Measurements from ENCODE around the gene SEC22B.
"Not testable (repeated sequence)": the region's sequence is repeated elsewhere in the genome, so short reads cannot be mapped to it uniquely, and the experiment has no call there.

Gene SEC22B
- total RNA-seq: 47.8 to 63.2 (median 54.7) reads per million in 4 donors

DNA sequence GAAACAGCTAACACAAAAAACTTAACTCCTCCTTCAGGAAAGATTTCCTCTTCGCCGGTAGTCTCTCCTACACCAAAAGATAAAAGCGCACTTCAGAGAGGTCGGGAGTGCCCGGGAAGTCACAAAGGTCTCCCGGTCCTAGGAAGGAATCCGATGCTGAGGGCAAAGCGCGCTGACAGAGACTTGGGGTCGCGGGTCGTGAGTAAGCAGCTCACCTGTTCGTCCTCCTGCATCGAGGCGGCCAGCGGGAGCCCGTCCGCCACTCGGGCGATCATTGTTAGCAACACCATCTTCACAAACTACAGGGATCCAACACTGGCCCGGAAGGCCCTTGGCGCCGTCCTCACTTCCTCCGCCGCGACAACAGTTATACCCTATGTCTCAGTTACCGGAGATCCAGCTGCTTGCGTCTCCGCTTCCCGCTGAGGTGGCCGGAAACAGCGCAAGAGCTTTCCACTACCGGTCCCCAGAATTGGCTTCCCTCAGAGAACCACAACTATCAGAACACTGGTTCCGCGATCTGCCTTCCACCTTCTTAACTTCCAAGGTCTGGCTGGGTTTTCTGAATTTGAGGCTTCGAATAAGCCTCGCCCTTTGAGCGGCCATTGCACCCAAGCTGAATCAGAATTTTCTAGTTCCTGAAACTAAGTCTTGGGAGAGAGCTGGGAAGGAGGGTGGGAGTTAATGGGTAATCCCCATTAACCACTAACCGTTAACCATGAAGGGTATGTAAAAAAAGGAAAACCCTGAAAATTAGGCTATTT, at the start of gene SEC22B:
TSS of gene SEC22B (minus strand) at position 429 of the 764 bp plus-strand sequence. CDS start at position 290, 139 bp downstream.
- DNase-seq: peak; percentile 72 to 95 (median 83)

DNA sequence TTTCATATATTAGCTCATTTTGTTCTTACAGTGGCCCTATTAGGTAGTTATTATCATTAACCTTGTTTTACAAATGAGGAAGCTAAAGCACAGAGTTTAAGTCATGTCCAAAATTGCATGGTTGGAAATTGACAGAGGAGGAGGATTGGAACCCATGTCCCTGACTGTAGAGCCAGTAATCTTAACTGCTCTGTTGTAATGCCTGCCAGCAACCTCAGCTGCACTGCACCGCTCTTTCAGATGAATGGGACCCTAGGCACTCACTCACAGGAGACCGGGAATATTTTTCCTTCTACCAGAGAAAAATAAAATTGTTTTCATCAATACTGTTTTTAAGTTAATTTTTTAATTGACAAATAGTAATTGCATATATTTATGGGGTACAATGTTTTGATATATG, 41.6 kb upstream of the SEC22B start:
- DNase-seq: not testable (repeated sequence)

DNA sequence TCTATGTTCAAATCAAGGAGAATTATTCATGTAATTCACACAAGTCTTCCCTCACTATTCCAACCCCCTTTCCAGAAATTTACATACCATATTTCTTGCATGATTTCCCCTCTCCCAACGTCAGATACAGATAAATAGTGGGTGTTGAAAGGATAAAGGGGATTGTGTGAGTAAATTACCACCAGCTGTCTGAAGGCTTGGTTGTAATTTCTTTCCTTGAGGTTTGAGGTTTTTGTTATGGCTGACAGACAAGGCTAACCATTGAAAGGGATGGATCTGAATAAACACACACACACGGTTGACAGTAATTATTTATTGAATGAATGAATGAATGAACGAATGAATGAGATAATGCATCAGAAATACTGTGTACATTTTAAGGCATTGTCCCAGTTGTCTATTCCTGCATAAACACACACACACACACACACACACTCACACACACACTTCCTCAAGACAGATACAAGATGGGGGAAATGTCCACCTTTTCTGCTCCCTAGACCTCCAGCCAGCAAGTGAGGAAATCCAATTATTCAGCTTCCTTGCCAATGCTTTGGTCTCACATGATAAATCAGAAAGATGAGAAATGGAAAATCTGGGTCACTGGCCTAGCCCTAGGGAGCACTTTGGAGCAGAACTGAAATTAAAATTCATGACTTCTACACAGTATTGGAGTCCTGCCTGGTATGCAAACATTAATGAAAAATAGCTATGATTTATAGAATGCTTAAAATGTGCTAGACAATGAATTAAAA, 41.0 kb upstream of the SEC22B start:
- DNase-seq: not testable (repeated sequence)

DNA sequence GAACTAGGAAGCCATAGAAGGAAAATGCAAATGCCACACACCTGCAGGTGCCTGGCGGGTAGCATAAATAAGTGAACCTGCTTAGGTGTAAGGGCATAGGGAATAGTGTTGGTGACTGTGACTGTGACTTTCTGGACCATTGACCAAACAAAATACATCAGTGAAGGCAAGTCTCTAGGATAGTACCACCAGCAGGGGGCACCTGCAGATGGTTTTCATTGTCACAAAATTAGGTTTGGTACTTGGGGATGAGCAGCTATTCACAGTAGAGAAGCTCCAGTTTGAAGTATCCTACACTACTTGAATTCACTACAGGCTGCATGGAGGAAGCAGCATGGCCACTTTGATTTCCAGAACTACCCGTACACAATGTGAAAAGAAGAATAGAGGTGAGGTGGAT, 37.3 kb upstream of the SEC22B start:
- not testable (repeated sequence) for DNase-seq

DNA sequence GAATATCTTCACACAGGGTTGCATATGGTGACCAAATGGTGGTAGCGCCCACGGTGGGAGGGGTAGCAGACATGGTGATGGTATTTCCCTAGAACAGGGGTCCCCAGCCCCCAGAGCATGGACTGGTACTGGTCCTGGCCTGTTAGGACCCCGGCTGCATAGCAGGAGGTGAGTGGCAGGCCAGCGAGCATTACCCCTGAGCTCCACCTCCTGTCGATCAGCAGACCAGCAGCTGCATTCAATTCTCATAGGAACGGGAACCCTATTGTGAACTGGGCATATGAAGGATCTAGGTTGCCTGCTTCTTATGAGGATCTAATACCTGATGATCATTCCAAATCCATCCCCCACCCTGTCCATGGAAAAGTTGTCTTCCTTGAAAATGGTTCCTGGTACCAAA, 34.4 kb upstream of the SEC22B start:
- DNase-seq: not testable (repeated sequence)

DNA sequence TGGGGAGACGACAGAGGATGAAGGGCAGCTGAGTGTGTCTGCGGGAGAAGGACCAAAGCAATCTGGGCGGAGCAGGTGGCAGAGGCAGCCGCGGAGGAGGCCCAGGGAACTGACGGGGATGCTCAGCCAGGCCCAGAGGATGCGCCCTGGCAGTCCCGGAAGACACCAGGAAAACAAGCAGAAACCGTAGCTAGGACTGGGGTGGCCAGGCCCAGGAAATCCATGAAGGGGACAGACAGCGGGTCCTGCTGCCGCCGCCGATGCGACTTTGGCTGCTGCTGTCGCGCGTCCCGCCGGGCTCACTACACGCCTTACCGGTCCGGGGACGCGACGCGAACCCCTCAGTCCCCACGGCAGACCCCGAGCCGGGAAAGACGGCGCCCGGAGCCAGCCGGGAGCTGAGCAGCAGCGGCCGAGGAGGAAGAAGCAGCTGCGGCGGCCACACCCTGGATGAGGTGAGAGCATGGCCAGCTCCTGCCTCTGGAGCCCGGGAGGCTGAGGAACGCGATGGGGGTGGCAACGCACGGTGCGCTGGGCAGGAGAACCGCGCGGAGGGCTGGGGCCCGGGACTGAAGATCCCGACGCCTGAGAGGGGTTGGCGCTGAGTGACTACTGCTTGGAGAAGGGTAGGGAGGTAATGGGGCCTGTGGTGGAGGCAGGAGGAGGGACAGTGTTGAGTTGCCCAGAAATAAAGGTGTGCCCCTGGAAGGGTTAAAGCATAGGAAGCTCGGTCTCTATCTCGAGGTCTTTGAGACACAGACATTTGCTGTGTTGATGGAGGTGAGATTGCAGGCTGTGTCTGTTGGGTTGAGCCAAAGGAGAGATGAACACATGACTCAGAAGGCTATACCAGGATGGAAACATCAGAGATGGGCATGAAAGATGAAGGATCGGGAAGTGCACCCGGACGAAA, 20.8 kb upstream of the SEC22B start:
- DNase-seq: not testable (repeated sequence)

DNA sequence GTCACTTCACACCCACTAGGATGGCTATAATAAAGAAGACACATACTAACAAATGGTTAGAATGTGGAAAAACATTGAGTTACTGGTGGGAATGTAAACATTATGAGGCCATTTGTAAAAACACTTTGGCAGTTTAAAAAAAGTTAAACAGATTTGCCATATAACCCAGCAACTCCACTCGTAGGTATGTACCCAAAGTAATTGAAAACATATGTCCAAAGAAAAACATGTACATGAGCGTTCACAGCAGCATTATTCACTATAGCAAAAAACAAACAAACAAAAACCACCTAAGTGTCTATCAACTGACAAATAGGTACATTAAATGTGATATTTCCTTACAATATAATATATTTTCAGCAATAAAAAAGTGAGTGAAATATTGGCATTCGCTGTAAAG, 12.3 kb upstream of the SEC22B start:
- not testable (repeated sequence) for DNase-seq

DNA sequence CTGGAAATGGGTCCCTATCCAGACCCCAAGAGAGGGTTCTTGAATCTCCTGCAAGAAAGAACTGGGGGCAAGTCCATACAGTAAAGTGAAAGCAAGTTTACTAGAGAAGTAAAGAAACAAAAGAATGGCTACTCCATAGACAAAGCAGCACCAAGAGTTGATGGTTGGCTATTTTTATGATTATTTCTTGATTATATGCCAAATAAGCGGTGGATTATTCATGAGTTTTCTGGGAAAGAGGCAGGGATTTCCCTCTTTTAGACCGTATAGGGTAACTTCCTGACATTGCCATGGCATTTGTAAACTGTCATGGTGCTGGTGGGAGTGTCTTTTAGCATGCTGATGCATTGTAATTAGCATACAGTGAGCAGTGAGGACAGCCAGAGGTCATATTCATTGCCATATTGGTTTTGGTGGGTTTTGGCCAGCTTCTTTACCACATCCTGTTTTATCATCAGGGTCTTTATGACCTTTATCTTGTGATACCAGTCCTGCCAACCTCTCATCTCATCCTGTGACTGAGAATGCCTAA, 5.9 kb upstream of the SEC22B start:
- DNase-seq: not testable (repeated sequence)

DNA sequence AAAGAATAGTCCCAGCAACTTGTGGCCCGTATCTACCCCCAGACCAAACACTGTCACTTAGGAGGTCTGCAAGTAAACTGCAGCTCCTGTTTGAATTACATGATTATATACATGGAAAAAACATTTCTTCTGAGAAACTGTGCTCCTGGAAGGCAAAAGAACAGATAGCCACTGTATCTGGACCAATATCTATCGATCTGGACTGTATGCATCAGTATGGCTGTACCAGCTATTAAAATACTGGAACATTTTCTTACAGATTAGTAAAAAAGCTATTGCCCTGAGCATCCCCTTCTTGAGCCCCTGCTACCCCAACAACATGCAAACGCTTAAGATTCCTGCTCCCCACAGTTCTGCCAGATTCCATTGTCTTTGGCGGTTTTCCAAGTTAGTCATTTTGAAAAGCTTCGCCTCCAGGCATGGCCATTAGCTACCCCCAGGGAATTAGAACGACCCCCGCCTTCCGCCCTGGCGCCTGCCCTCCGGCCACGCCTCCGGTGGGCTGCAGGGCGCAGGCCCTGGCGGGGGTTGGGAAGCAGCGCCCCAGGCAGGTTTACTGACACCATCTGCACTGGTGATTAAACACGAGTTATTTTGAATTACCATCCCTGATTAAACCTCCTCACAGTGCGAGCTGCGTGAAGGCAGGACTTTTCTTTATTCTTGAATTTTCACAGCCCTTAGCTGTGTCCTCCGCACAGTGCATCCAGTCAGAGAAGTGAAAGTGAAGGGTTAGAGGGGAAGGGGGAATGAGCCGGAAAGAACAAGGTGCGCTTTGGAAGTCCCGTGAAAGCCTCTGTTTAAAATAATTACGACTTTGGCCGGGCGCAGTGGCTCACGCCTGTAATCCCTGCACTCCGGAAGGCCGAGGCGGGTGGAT, 3.7 kb upstream of the SEC22B start:
- not testable (repeated sequence) for DNase-seq

DNA sequence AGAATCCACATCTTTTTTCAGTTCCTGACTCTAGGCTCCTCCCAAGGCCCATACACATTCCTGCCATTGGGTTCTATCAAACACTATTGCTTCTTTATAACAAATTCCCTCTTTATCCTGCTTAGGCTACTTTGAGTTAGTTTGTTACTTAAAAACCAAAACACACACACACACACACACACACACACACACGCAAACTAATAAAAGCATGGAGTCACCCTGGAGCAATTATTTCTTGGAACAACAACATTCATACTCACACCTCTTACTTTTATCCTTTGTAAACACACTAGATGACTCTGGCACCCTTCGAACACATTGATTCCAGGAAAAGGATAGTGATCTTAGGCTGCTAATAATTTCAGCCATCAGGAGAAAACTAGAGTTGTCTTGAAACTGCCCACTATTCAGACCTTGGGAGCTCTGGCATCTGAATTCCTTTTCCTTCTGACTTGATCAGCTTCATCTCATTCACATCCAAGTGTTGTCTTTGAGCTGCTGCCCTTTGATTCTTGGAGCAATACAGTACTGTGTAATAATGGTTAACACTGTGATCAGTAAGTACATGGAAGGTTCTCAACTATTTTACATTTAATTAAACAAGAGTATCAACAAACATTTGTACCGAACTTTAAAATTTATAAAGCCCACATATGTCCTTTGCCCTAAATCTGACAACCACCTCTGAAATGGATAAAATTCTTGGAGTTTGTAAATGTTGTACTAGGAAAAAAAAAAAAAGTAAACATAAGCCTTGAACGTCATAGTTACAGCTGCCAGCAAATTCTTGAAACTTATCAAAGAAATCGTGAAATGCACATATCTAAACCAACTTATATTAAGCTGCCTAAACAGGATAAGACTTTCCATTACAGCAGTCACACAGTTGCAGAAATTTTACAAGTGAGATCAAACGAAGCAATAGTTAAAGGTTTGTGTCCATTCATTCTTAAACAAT, 2.8 kb upstream of the SEC22B start:
- no peak for DNase-seq

DNA sequence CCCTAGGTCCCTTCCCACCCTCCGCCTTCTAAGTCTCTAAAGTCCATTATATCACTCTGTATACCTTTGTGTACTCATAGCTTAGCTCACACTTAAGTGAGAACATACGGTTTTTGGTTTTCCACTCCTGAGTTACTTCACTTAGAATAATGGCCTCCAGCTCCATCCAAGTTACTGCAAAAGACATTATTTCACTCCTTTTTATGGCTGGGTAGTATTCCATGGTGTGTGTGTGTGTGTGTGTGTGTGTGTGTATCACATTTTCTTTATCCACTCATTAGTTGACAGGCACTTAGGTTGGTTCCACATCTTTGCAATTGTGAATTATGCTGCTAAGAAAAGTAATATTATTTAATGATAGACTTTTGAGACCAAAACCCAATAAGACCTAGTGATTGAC, 1.7 kb upstream of the SEC22B start:
- not testable (repeated sequence) for DNase-seq

DNA sequence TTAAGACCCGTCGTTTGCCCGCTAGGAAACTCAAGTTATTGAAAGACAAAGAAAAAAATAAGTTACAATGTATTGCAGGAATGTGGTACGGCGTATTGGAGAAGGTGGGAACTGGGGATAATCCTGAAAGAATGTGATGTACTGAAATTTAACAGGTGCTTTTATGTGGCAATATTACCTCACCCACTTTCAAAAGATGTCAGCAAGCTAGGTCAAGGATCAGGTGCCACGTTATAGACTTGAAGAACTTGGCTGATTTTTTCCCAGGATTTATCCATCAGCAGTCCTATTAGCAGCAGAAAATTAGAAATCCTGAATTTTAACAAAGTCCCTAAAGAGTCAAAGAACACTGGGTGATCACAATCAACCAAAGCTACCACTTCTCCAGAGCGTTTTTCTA, 632 bp downstream of the SEC22B start:
- not testable (repeated sequence) for DNase-seq

DNA sequence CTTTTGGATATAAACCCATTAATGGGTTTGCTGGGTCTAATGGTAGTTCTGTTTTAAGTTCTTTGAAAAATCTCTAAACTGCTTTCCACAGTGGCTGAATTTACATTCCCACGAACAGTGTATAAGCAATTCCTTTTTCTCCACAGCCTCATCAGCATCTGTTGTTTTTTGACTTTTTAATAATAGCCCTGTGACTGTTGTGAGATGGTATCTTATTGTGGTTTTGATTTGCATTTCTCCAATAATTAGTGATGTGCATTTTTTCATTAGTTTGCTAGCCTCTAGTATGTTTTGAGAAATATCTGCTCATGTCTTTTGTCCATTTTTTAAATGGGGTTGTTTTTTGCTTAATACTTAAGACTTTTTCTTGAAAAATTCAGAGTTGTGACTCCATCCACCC, 11.6 kb downstream of the SEC22B start:
- not testable (repeated sequence) for DNase-seq

DNA sequence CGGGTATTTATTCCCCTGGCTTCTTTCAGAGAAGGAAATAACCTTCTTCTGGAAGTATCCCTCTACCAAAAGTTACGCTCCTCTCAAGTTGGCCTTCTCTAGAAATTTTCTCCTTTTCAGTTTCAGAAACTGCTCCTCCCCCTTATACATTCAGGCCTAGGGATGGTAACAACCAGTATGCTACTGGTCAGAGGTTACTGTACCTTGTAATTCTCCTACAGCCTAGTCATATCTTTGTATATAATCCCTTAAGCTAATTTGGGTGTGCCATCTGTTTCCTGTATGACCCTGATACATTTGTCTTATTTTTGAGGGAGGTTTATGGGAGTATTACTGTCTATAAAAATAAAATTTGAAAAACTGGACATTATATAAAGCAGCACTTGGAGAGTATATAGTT, 14.3 kb downstream of the SEC22B start:
- DNase-seq: not testable (repeated sequence)

DNA sequence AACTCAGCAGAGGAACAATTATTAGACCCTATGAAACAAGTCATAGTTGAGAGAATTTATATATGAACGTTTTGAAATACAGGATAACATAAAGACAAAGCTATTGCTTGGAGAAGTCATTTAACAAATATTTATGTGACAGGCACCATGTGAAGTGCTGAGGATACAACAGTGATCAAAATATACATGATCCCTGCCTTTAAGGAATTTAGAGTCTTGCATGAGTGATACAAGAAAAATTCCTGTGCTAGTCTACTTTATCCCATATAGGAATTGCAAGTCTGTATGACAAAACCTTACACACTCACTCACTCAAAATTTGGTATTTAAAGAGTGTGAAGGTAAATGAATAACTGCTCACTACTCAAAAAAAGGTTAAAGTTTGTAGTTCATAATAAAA, 17.8 kb downstream of the SEC22B start:
- not testable (repeated sequence) for DNase-seq

DNA sequence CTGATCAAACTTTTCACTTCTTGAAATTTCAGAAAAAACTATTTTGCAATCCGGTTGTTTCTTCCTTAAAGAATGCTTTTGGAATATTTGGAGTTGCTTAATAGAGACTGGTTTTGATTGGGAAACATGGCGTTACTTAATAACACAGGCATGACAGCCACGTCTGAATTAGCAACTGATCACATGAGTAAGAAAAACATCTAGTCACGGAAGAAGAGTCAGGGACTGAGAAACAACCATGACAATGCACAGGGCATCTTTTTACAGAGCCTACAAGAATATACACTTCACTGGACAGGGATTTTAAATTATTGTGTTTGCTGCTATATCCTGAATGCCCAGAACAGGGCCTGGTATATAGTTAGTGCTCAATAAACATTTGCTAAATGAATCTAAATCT, 18.2 kb downstream of the SEC22B start:
- DNase-seq: not testable (repeated sequence)

DNA sequence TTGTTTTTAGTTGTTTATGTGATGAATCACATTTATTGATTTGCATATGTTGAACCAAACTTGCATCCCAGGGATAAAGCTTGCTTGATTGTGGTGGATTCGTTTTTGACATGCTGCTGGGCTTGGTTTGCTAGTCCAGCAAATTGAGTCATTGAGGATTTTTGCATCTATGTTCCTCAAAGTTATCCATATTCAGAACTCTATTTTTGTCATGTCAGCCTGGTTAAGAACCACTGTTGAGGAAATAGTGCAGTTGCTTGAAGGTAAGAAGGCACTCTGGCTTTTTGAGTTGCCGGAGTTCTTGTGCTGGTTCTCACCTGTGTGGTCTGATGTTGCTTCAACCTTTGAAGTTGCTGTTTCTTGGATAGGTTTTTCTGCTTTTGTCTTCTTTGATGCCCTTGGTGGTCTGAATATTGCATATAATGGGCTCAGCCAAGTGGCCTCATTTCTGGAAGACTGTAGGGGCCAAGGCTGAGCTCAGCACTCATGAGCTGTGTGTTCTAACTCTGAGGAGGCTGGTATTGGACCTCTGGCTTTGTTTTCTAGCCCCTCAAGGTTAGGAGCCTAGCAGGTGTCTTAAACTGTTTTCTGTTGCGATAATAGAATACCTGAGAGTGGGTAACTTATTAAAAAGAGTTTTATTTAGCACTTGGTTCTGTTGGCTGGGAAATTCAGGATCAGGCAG, 26.0 kb downstream of the SEC22B start:
- DNase-seq: not testable (repeated sequence)

DNA sequence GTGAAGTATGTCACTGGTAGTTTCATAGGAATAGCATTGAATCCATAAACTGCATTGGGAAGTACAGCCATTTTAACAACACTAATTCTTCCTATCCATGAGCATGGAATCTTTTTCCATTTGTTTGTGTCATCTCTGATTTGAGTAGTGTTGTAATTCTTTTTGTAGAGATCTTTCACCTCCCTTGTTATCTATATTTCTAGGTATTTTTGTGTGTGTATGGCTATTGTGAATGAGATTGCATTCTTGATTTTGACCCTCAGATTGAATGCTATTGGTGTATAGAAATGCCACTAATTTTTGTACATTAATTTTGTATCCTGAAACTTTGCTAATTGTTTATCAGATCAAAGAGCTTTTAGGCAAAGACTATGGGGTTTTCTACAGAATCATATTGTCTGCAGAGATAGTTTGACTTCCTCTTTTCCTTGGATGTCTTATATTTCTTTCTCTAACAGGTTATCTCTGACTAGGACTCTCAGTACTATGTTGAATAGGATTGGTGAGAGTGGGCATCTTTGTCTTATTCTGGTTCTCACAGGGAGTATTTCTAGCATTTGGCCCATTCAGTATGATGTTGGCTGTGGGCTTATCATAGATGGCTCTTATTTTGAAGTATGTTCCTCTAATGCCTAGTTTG, 26.8 kb downstream of the SEC22B start:
- DNase-seq: not testable (repeated sequence)

DNA sequence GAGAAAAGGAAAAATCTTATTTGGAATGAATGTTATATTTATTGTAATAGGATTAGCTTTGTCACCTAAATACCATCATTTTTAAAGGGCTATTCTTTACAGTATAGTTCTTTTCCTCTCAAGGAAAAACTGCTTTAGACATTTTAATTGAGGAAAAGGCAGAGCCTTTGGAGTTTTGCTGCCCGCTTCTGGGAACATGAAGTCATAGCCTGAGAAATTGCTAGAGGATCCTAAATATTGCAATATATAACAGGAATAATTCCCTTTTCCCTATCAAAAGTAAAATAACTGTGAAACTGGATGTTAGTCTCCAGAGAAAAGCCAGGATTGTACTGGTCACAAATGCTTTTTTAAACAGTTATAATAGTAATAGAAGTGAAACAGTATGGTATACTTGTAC, 30.5 kb downstream of the SEC22B start:
- not testable (repeated sequence) for DNase-seq

Data from T-helper 1 cell (primary cell).